Left ventricle myocardium inferior (tissue), 1 donor: ENCODE results near the gene ZNF202. TPM values are rescaled to one million over a fixed set of nuclear protein-coding genes. Genes with fewer than 3 reads are reported as not detected.

ENCODE experiments used
- DNase-seq: peaks from one replicate; pipeline ENCODE4 v3.0.0-alpha.2; 2020
- H3K27ac ChIP-seq: fragments of 200-600 bp; replicated peaks from 2 replicates; pipeline ENCODE4 v1.8.0; 2021
- H3K27me3 ChIP-seq: fragments of 200-600 bp; 2 replicates; pipeline ENCODE4 v1.8.0; 2021; ENCODE audit warnings: low read depth
- H3K36me3 ChIP-seq: fragments of 200-600 bp; 2 replicates; pipeline ENCODE4 v1.8.0; 2021
- H3K4me1 ChIP-seq: fragments of 200-600 bp; 2 replicates; pipeline ENCODE4 v1.8.0; 2021
- H3K4me3 ChIP-seq: fragments of 200-600 bp; 2 replicates; pipeline ENCODE4 v1.8.0; 2021; ENCODE audit warnings: mild to moderate bottlenecking, moderate library complexity
- H3K9me3 ChIP-seq: fragments of 200-600 bp; replicated peaks from 2 replicates; pipeline ENCODE4 v1.8.0; 2021
- CTCF ChIP-seq: fragments of 200-600 bp; IDR thresholded peaks from 2 replicates; pipeline ENCODE4 v1.8.0; 2021; ENCODE audit warnings: antibody characterized with exemption, mild to moderate bottlenecking, borderline replicate concordance
- intact Hi-C: fragments of 100-400 bp; cut with micrococcal nuclease; formaldehyde crosslinking; loops from one replicate; pipeline ENCODE4 v1.11.0; 2022
- total RNA-seq: library from RNA; stranded (reverse); fragmentation: NEBNext Ultra II Directional; extraction: Animal tissue kit (Norgen Biotek cat#: 25700); gene quantifications from one replicate; pipeline ENCODE4 v1.2.1, GENCODE V29; 2021
- donor health status: DM: no; HTN: yes; CAD: no; lungs with severe emphysema.

The ZNF202 gene
- total RNA-seq, 1 donor from 2014 or later: 6.0 TPM

- Histone ChIP-seq H3K4me3 (no peak overlapping the region), H3K27ac (no peak overlapping the region), H3K9me3 (peaks cover 4% of the 10 kb centered on the region), H3K27me3 (peaks cover 15% of the 10 kb centered on the region), H3K4me1 (no peaks in the 10 kb centered on the region), H3K36me3 (no peaks in the 10 kb centered on the region)
- no peak for TF ChIP-seq CTCF
- DNase-seq: no peak
- intact Hi-C loops: no loop called here
These were observed 57.9 kb downstream of the ZNF202 start for GRCh38 chr11:123683428-123684170.

- TF ChIP-seq CTCF: no peak
- Histone ChIP-seq H3K4me3 (no peak overlapping the region), H3K4me1 (no peaks in the 10 kb centered on the region), H3K36me3 (no peaks in the 10 kb centered on the region), H3K27ac (no peak overlapping the region), H3K9me3 (peaks cover 4% of the 10 kb centered on the region), H3K27me3 (peaks cover 14% of the 10 kb centered on the region)
- DNase-seq: no peak
- intact Hi-C loops: no loop called here
These were observed 58.6 kb downstream of the ZNF202 start for GRCh38 chr11:123682696-123683410.

GRCh38 chr11:123681030-123681429, 60.4 kb downstream of the ZNF202 start:
- H3K9me3 ChIP-seq: peaks cover 4% of the 10 kb centered on the region
- no peaks in the 10 kb centered on the region for H3K36me3 ChIP-seq
- no peaks in the 10 kb centered on the region for H3K4me1 ChIP-seq
- no peak overlapping the region for H3K27ac ChIP-seq
- no peak overlapping the region for H3K4me3 ChIP-seq
- TF ChIP-seq CTCF: no peak
- peaks cover 14% of the 10 kb centered on the region for H3K27me3 ChIP-seq
- DNase-seq: no peak
- intact Hi-C loops: no loop called here

GRCh38 chr11:123678246-123678645, 63.2 kb downstream of the ZNF202 start:
- TF ChIP-seq CTCF: no peak
- H3K4me3 ChIP-seq: no peak overlapping the region
- H3K27ac ChIP-seq: no peak overlapping the region
- H3K9me3 ChIP-seq: peaks cover 4% of the 10 kb centered on the region
- no peaks in the 10 kb centered on the region for H3K4me1 ChIP-seq
- intact Hi-C loops: no loop called here
- peaks cover 14% of the 10 kb centered on the region for H3K27me3 ChIP-seq
- H3K36me3 ChIP-seq: no peaks in the 10 kb centered on the region
- DNase-seq: no peak

- Histone ChIP-seq H3K27me3 (peaks cover 7% of the 10 kb centered on the region), H3K9me3 (peaks cover 4% of the 10 kb centered on the region), H3K4me1 (no peaks in the 10 kb centered on the region), H3K36me3 (no peaks in the 10 kb centered on the region), H3K4me3 (no peak overlapping the region), H3K27ac (no peak overlapping the region)
- DNase-seq: no peak
- intact Hi-C loops: no loop called here
- no peak for TF ChIP-seq CTCF
These were observed 64.0 kb downstream of the ZNF202 start for GRCh38 chr11:123677510-123677909.
